Measurements from ENCODE around the gene ELFN1.
A peak's percentile ranks its signal among the peaks of the same experiment; 100 is the strongest.

The ELFN1 gene

DNA sequence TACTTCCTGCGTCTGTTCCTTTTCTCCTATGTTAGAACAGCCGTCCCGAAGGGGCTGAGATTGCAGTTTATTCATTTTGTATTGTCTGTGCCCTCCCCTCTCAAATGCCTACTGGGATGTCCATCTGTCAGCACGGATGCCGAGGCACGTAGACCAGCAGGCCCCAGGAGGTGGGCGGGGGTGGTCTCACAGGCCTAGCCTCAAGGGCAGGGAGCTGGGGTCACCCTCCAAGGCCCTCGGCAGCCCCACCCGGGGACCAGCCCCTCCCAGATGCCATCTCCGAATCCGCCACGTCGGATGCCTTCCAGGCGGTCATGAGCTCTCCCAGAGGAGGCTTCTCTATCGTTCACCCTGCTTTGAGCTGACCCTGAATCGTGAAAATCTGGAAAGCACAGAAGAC is 59.7 kb downstream of the ELFN1 start:
- no peak for DNase-seq

DNA sequence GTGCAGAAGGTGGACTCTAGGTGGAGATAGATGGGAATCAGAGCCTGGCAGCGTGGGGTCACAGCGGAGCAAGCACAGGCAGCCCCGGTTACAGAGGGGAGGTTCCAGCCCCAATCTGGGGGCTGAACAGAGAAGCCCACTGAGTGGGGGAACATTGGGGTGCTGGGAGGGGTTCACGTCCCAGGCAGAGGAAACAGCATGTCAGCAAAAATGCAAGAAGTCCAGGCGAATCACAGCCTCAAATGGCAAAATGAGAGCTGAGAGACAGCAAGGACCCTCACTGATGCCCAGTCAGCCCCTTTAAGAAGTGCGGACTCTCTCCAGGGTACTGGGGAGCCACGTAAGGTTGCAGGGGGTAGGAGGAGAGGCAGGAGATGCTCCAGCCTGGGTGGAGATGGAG is 62.0 kb downstream of the ELFN1 start:
- DNase-seq = no peak

DNA sequence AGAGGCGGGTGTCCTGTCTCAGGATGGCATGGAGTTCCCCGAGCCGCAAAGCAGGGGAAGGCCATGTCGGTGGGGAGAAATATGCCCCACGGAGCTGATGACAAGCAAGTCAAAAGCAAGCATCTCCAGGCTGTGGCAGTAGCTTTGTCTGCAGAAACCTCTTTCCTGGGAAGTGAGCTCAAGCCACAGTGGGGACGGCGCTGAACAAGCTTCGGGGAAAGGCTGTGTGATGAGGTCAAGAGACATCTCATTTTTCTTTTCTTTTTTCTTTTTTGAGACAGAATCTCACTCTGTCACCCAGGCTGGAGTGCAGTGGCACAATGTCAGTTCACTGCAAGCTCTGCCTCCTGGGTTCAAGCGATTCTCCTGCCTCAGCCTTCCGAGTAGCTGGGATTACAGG is 62.6 kb downstream of the ELFN1 start:
- no peak for DNase-seq

DNA sequence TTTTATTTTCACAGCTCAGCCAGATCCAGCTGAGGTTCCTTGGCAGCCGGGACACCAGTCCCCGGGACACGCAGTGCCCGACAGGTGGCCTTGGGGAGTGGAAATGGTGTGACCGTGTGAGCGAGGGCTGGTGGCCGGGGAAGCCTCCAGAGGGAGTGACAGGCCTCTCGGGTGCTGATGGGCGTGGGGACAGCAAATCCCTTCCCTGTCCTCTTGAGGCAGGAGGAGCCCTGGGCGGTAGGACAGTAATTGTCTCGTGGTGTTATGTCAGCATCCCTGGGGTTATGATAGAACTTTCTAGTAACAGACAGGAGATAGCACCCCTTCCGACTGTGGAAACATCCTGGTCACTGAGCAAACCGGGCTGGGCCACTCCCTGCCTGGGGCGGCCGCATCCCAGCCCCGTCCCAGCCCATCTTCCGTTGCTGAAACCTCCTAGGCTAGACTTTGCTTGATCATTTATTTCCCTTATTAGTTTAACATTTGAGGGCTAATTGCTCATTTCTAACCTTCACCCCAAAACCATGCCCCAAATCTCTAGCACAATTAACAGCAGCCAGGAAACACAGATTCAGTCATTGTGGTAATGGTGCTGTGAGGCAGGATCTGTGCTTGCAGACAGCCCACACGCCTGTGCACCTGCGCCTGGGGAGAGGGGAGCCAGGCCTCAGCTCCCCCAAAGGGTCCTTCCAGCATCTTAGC is 63.3 kb downstream of the ELFN1 start:
- no peak for DNase-seq

DNA sequence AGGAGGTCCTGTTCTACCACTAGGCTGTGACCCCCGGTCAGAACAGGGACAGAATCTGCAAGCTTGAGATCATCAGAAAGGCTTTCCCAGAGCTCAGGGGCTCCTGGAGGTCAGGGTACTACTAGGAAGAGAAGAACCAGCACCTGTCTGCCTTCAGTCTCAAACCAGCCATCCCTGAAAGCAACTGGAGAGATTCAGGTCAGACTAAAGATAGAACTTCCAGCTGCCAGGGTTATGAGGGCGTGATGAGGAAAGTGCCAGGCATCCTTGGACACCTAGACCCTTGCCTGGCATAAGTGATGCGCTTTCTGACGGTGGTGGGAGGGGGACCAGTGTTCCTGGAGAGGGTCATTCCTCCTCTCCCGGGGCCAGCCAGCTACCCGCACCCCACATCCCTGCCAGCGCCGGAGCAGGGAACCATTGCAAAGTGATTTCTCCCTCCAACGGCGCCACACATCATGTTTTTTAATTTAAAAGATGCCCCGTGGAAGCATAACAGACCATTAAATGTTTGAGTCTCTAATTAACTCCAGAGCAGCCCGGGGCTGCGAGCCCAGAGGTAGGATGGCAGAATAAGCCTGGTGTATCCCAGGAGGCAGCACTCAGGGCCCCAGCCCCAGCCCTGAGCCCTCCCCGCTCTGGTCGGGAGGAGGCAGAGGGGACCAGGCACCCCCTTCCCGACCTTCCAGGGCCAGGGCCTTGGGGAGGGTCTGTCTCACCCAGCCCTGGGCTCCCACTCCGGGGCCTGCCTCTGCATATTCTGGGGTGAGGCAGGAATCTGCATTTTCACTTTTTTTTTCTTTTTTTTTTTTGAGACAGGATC is 64.0 kb downstream of the ELFN1 start:
- DNase-seq = no peak

DNA sequence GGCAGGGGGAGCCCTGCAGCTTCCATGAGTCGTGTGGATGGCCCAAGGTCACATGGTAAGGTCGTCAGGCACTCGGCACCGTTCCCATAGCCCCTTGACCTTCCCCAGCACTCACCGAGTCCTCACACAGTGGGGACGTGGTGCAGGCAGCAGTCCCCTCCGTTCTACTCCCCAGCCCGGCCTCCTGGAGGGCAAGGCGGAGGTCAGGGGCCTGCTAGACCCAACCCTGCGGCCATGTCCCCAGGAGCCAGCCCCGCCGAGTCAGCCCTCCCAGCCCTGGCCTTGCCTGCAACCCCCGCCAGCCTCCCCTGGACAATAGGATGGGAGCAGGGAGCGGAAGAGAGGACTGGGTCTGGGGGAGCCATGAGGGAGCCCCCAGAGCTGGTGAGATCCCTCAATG is 65.2 kb downstream of the ELFN1 start:
- no peak for DNase-seq

DNA sequence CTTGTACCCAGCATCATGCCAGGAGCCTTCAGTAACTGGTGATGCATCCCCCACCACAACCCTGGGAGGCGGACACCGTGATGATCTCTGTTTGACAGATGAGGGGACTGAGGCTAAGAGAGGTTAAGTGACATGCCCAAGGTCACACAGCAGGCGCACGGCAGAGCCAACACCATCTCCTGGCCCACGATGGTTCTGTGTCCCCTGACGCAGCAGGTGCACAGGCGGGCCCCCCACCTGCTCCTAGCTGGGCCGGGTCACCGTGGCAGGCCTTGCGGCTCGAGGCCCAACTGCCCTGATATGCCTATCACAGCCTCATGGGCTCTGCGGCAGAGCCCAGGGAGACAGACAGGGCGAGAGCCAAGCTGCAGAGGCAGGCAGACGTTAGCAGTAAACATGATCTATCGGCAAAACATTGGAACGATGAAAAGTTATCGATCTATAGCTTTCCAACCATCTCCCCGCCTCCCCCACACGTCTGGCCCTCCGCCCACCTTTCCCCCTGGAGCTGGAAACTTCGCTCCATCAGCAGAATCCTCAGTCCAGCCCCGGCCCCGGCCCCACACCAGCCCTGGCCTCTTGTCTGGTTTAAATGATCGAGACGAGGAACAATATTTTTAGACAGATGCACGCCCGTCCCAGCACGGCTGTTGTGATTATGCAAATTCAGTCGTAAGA is 65.9 kb downstream of the ELFN1 start:
- DNase-seq = no peak

DNA sequence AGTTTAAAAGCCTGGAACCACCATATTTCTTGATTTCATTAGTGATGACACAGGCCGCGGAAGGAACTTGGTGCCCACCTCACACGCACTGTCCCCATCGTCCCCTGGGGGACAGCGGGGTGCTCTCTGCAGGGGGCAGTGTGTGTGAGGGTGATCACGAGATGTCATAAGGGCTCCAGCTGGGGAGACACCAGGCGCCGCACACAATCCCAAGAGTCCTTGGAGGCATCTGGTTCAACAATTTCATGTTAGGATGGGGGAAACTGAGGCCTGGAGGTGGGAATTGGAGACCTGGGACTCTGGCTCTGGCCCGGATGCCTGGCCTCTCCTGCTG is 66.4 kb downstream of the ELFN1 start:
- DNase-seq = no peak

DNA sequence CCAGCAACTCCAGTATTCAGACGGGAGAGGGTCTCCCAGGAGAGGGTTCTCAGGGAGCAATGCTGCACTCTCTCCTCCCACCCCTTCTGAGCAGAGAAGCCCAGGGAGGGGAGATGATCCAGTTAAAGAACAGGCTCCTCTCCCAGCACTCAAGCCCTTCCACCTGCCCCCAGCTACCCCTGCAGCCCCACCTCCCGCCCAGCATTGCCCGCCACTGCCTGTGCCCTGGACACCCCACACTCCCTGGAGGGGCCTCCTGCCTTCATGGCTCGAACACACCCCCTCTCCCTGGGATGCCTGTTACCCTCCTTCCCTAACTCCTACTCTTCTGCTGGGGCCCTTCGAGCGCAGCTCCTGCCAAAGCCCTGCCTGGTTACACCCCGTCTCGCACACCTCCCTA is 66.8 kb downstream of the ELFN1 start:
- DNase-seq = no peak

DNA sequence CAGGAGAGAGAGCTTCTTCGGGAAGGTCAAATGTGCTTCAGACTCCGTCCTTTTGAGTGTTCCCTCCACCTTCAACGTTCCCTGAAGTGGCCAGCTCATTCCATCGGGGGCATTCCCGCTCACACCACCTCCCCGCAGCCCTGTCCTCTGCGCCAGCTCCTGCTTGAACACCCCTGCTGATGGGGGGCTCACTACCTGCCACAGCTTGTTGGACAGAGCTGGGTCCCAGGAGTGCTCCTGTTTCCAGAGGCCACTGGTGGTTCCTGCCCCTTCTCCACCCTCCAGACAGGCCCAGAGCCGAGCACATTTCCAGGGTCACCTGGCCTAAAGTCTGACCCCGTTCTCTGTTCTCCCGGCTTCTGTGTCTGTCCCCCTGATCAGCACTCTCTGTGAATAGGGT is 67.4 kb downstream of the ELFN1 start:
- no peak for DNase-seq

DNA sequence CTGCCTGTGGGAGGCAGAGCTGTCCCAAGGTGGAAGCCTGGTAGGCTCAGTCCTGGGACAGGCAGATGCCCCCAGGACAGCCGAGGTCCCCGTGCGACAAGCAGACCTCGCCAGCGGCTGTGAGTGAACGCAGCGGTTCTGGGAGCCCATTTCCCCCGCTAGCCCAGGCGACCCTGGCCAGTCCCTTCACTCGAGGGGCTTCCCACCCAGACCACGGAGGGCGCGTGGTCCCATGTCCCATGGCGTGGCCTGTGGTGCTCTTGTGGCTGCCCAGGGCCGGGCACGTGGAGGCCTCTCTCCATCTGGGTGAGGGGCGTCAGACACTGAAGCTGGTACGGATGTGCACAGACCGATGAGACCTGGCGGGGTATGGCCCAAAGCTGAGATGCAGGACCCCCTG is 67.9 kb downstream of the ELFN1 start:
- no peak for DNase-seq

DNA sequence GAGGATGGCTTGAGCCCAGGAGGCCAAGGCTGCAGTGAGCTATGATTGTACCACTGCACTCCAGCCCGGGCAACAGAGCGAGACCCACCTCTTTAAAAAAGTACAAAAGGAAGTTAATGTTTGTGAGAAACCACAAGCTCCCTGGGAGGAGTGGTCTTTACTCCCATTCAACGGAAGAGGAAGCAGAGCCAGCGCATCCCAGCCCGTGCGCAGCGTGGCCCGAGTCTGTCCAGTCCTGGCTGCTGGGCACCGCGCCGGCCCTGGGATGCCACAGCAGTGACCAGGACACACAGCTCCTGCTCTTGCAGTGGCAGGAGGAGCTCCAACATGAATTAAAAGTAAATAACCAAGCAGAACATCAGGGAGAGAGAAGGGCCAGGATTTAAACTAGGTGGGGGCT is 68.4 kb downstream of the ELFN1 start:
- no peak for DNase-seq

DNA sequence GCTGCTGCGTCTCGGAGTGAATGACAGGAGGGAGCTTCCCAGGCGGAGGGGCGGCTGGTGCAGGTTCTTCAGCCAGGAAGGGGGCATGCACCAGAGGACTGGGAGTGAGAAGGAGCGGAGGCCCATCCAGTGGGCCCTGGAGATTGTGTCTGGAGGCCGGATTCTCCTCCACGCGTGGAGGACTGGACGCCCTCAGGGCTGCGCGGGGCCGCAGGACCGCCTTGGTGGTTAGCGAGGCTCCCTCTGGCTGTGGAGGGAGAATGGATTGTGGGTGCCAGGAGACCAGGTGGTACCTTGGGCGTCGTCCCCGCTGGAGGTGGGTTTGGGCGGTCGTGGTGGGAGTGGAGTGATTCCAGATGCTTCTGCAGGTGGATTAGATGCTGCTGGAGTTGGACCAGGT is 68.9 kb downstream of the ELFN1 start:
- no peak for DNase-seq

DNA sequence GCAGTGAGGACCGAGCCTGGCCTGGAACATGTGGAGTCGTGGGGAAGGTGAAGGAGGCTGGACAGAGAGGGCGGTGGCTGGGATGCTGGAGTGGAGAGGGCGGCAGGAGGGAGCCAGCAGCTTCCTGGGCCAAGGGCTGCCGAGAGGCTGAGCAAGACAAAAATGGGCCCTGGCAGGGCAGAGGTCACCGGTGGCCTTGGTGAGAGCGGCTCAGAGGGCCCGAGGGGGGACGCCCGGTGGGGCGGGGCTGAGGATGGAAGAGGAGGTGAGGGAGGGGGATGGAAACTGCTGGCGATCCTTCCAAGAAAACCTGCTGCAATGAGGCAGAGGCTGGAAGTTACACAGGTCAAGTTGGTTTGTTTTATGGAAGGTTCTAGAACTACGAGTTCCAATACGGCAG is 69.5 kb downstream of the ELFN1 start:
- no peak for DNase-seq

DNA sequence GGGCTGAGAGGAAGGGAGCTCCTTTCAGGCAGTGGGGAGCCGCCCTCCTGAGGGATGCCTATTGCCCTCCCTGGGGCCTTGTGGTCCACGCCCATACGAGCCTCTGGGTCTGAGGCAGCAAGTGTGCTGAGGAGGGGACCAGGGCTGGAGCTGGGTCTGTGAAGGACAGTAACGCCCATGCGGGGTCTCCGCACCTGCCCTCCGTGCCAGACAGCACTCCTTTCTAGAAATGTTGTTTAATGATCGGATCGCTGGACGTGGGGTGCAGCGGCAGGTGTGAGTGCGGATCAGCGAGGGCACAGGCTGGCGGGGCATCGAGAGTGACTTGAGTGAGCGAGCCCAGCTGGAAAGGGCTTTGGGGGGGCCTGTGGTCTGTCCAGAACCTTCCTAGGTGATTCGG is 70.1 kb downstream of the ELFN1 start:
- DNase-seq = no peak

DNA sequence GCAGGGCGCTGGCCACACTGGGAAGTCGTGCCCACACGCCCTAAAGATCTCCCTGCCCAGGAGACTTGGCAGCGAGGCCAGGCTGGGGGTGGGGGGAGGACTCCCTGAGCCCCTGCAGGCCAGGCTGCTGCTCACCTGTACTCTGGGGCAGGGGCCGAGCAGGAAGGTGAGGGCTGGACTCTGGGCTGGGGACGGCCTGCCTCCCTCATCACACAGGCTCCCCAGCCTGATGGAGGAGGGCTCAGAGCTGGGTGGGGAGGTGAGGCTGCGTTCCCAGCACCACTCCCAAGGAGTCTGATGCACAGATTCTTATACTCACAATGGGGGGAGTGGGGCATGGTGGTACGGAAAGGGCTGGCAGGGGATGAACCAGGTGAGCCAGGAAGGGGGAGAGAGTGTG is 71.2 kb downstream of the ELFN1 start:
- DNase-seq = no peak

DNA sequence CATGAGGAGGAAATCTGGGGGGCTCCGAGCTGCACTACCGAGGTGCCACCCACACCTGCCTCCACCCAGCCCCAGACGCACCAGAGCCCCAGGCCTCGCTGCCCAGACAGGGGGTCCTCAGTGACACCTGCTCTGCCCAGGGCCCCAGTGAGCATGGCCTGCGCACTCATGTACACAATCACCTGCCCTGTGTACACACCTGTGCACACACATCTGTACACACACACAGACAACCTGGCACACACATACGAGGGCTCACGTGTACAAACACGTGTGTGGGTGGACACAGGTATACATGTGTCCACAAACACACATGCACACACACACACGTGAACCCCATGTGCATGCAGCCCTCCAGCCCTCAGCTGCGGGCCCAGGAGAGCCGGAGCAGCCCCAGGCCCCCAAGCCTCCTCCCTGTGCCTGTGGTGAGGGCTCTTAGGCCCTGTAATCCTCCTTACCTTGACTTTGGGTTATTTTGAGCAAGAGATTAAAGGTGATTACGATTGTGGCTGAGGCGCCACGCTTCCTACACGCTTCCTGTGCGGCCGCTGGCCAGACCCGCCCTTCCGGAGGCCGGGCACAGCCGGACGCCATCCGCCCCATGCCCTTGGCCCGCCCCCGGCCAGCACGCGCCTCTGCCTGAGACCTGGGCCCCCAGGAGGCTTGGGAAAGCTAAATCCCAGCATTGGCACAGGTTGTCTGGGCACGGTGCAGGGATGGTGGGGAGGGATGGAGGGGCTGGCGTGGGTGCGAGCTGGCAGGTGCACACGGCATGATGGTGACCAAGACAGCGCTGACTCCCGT is 71.9 kb downstream of the ELFN1 start:
- DNase-seq = no peak

DNA sequence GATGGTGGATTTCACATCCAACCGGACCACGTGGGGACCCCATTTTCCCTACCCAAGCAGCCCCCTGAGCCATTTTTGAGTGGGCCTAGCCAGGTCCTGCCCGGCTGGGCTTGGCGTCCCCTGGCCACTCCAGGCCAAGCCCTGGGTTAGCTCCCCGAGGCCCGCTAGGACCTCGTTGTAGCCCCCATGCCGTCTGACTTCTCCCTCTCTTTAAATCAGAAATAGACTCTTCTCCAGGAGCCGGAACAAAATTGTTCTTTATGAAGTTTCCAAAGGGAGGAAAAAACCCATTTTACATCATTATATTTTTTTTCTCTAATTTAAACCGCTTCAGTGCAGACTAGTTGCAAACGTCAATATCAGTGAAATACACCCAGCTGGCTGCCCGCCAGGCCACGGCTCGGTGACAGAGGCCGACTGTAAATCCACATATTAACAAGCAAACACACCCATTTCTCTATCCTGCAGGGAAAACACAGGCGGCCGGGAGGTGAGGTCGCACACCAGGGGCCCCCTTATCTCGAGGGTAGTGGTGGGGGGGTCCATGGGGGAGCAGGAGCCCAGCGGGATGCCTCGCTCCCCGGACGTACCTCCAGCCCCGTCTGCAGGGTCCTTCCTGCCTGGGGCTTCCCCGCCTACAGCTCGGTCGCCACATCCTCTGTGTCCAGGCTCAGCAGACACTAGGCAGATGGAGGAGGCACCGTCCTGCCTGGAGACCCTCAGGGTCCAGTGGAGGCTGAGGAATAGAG is 72.7 kb downstream of the ELFN1 start:
- DNase-seq = peak; percentile 13

DNA sequence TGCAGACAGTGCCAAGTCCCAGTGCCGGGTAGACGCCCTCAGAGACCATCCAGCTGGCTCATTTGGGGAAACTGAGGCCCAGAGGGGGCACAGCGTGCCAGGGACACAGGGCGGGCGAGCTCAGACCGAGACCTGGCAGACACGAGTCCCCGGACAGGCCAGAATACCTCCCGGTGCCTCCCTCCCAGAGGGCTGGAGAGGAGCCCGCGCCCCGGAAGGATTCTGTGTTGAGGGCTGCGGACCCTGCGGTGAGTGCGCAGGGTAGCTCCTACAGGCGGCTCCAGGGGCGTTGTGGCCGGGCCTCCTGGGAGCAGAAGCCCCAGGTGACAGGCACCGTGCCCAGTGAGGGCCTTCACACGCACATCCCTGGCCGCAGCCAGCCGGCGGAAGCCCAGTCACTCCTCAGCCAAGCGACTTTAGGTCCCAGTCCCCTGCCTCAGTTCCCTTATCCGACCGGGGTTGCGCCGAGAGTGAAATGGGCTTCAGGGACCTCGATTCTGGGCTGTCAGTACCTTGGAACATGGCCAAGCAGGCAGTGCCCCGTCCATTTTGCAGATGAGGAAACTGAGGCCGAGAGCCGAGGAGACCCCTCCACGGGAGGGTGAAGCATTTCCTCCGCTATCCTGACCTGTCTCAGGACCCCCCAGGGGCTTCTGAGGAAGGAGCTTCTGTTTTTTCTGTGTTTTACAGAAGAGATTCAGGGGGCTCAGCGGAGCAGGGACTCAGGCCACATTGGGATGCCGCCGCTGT is 73.6 kb downstream of the ELFN1 start:
- no peak for DNase-seq

DNA sequence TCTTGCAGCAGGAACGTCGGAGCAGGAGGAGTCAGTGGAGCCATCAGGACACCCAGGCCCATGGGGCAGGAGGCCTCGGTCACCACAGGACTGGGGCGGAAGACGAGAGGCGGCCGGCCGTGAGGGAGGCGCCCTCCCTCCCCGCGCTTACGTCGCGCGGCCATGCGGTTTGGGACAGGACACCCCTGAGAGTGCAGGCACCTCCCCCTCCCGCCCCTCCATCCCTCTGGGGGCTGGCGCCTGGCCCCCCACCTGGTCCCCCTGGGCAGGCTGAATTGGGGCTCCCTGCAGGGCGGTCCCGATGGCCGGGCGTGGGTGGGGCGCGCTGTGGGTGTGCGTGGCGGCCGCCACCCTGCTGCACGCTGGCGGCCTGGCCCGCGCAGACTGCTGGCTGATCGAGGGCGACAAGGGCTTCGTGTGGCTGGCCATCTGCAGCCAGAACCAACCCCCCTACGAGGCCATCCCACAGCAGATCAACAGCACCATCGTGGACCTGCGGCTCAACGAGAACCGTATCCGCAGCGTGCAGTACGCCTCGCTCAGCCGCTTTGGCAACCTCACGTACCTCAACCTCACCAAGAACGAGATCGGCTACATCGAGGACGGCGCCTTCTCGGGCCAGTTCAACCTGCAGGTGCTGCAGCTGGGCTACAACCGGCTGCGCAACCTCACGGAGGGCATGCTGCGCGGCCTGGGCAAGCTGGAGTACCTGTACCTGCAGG is 74.4 kb downstream of the ELFN1 start:
- DNase-seq = no peak

DNA sequence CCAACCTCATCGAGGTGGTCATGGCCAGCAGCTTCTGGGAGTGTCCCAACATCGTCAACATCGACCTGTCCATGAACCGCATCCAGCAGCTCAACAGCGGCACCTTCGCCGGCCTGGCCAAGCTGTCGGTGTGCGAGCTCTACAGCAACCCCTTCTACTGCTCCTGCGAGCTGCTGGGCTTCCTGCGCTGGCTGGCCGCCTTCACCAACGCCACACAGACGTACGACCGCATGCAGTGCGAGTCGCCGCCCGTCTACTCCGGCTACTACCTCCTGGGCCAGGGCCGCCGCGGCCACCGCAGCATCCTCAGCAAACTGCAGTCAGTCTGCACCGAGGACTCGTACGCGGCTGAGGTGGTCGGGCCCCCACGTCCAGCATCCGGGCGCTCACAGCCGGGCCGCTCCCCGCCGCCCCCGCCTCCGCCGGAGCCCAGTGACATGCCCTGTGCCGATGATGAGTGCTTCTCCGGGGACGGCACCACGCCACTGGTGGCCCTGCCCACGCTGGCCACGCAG is 75.0 kb downstream of the ELFN1 start:
- DNase-seq = no peak
